Stimulated activated naive CD8-positive, alpha-beta T cell treated with anti-CD3 and anti-CD28 coated beads, Interleukin-15, Interleukin-2, amounts not matched to agents 100 U/mL and 50 U/mL, for 24 hours (primary cell): ENCODE results near the gene TNNC1.

Source experiments
- ATAC-seq: fragments of 150-1000 bp; cut with Tn5 transposase; one replicate; pipeline ENCODE4 v1.10.0; 2021
- DNase-seq: peaks from one replicate; pipeline ENCODE4 v3.0.0; 2021

TNNC1 gene

GRCh38 chr3:52429779-52430415 is 23.9 kb downstream of the TNNC1 start:
- DNase-seq, result no peak
- ATAC-seq, result no peak

DNA sequence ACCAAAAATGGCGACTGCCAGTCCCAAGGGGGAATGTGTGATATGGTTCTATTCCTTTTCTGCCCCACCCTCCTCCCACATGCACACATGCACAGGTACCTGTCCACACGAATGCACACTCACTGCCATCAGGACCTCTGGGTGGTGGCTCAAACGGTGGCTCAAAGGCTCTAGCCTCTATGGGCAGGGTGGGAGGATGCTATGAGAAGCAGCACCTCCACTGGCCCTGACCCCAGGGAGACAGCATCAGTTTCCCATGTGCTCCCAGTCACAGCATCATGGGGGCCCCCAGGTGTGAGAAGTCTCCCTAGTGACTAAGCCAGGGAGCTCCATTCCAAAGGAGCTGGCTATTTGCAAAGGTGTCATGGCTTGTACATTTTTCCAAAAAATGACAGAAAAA is 24.8 kb downstream of the TNNC1 start:
- DNase-seq (no peak), ATAC-seq (no peak)

GRCh38 chr3:52428151-52429005 is 25.5 kb downstream of the TNNC1 start:
- peak; percentile 84 for ATAC-seq
- no peak for DNase-seq

DNA sequence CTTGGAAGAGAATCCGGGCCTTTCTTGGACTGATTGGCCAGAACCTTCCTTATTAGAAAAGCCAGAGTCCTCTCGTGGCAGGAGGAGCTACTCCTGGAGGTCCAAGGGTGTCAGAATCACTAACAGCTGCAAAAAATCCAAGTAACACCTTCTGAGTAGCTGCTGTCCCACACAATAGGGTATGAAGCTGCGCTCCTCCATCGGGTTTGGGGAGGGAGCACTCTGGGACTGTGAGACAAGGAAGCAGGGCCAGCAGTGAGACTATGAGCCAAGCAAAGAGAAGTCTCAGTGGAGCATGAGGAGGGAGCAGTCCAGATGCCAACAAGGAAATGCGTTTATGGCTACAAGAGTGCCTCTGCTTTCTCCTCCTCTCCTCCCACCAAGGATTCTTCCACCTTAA is 30.7 kb downstream of the TNNC1 start:
- no peak for DNase-seq
- no peak for ATAC-seq

DNA sequence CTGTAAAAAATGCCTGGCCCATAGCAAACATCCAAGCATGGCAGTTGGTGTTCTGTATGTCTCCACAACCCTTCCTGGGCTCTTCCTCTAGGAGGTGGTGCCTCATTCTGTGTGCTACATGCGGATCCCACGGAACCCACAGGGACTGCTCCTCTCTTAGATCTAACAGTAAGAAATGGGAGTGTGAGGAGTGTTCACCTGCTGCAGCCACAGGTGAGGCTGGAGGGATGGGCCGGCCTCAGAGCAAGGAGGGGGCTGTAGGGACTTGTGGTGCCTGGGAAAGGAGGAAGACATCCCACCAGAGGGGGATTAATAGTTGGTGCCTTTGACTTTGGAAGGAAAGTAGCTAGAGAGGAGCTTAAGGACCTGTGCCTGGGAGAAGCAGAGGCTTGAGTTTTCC is 31.2 kb downstream of the TNNC1 start:
- ATAC-seq (no peak), DNase-seq (no peak)

- ATAC-seq (no peak), DNase-seq (no peak)
These were observed 33.5 kb downstream of the TNNC1 start for GRCh38 chr3:52420388-52420787.

DNA sequence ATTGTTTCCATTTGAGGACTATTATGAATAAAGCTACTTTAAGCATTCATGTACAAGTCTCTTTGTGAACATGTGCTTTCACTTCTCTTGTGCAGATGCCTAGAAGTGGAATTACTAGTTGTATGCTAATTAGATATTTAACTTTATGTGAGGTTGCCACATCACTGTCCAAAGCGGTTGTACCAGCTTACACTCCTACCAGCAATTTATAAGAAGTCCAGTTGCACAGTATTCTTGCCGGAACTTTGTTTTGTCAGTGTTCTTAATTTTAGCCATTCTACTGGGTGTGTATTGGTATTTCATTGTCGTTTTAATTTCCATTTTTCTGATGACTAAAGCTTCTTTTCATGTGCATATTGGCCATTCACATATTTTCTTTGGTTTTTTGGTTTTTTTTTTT is 38.0 kb downstream of the TNNC1 start:
- no peak for ATAC-seq
- DNase-seq, result no peak

GRCh38 chr3:52408466-52408865 is 45.4 kb downstream of the TNNC1 start:
- no peak for DNase-seq

DNA sequence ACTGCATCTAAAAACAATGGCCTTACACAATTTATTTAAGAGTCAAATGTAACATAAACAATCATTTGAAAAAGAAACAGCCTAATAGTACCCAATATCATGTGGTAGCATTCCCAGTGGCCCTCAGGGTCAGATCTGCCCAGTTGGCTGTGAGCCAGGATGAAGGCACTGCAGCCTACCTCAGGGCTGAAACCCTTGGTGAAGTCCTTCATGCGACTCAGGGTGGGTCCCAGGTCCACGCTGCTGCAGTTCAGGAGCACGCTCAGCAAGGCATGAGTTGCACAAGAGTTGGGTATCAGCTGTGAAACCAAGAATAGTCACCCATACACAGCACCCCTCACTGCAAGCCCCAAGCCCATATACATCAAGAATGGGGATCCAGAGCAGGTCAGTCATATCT is 46.1 kb downstream of the TNNC1 start:
- no peak for DNase-seq
- no peak for ATAC-seq

More at GRCh38 chr3:52408466-52408865, 45.4 kb downstream of the TNNC1 start:
- no peak for ATAC-seq

GRCh38 chr3:52406791-52407510 is 46.9 kb downstream of the TNNC1 start:
- DNase-seq (no peak), ATAC-seq (no peak)

DNA sequence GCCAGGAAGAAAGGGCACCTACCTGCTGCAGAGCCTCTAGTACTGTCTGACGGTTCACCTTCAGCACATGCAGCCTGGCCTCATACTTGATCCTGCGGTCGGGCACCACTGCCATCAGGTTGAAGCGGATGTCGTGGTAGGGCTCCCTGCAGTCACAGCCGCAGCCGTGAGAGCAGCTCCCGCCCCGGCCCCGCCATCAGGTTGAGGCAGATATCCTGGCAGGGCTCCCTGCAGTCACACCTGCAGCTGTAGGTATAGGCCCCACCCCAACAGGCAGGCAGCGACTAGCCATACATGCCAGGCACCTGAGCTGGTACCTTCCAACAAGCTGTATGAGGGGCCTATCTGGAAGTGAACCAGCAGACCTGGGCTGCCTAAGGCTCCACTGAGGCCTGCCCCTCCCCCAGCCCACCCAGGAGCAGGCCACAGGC is 47.6 kb downstream of the TNNC1 start:
- ATAC-seq, result no peak
- no peak for DNase-seq

DNA sequence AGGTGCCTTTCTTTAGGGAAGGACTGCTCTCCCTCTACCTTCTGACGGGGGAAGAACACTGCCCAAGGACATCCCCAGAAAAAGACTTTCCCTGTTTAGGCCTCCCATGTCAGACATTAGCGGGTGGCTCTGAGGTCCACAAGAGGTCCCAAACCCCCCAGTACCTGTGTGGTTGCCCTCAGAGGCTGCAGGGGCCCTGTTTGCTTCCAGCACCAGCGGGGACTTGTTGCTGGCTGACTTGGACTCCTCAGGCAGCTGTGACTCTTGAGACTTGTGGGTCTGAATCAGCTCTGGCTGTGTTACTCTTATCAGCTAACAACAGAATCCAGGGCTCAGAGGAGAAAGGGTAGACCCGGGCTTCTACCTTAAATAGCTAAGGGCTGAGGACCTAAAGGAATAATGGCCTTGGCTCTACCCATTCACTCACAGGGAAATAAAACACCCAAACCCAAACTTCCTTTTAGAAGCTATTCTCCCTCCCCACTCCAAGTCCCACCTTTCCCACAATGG is 48.2 kb downstream of the TNNC1 start:
- no peak for ATAC-seq
- no peak for DNase-seq

DNA sequence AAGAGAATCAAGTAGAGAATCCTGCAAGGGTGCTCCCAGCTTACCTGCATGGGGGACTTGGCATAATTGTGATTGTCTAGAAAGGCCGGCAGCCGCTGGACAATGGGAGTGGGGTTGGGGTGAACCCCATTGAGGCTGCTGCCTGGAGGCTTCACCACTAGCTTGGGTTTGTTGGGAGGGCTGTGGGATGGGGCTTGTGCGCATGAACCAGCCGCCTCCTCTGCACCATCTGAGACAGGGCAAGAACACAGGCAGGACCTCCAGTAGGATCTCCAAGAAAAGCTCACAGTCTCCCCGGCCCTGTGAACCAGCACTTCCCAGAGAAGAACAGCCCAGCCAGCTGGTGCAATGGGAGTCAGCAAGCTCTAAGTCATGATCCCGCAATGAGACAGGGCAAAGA is 48.8 kb downstream of the TNNC1 start:
- no peak for DNase-seq
- ATAC-seq, result no peak

DNA sequence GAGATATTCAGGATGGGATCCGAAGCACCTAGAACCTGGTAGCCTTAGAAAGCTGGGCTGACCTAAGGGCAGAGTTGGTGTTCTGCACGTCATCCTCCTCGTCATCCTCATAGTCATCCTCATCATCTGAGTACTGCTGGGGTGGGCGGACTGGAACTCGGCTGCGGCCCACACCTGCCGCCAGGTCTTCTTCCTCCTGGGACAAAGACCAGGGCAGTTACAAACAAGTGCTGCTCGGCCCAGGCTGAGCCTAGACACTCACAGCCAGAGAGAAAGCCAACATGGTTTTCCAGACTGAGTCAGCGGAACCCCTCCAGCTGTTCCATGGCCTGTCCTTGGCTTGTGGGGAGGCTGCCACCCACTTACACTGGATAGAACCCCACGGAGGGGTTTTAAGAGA is 49.5 kb downstream of the TNNC1 start:
- no peak for DNase-seq
- ATAC-seq, result no peak

DNA sequence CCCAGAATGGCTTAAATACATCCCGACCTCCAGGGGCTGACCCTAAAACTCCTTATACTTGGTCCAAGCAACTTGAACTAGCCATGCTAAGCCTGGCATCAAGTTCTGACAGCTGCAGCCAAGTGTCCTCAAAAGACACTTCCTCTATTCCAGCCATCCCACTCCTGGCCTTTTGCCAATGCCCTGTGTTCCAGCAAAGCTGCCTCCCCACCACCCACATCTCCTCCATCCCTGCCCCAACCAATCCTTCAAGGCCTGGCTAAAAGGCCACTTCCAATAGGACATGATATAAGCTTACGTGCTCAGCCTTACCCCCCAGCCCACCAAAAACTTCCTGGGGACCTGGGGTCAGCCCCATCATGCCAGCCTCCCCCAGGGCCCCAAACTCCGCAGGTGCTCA is 49.9 kb downstream of the TNNC1 start:
- DNase-seq (no peak), ATAC-seq (no peak)

DNA sequence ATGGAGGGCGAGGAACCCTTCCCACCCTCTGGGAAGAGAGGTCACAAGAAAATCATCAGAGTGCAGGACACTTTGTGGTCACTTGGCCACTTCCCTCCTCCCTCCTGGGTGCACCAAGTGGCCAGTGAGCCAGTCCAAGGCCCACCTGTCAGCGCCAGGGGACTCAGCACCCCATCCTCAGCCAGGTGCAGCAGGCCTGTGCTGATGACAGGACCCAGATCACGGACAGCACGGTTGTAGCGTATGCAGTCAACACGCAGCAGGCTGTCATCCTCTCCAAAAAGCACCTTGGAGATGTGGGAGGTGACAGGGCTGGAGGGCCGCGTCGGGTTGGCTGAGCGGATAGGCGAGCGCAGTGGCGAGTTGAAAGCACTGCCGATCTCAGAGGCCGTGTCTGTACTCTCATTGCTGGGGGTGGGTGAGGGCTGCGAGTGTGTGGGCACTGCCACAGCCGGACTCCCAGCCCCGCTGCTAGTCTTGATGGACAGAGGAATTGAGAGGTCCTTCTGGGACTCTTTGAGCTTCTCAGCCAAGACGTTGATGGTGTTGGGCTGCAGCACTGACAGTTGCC is 50.5 kb downstream of the TNNC1 start:
- DNase-seq, result no peak
- no peak for ATAC-seq

- ATAC-seq, result no peak
- no peak for DNase-seq
These were observed 51.1 kb downstream of the TNNC1 start for GRCh38 chr3:52402706-52403270.

- ATAC-seq (no peak), DNase-seq (no peak)
These were observed 51.7 kb downstream of the TNNC1 start for GRCh38 chr3:52402101-52402521.

GRCh38 chr3:52401551-52401950 is 52.3 kb downstream of the TNNC1 start:
- ATAC-seq (no peak), DNase-seq (no peak)
